Loucy (cell line): Measurements from ENCODE around the gene PDPN.

ENCODE experiments used
- H2AFZ ChIP-seq: fragments of 200-600 bp; sonication (generic); 2 replicates; pipeline ENCODE4 v1.6.0; 2016; ENCODE audit warnings: antibody characterized with exemption, mild to moderate bottlenecking, low read length, moderate library complexity
- H3F3A ChIP-seq: fragments of 200-600 bp; 2 replicates; pipeline ENCODE4 v1.6.0; 2016; ENCODE audit warnings: antibody characterized with exemption, low read depth, mild to moderate bottlenecking
- H3K27me3 ChIP-seq: fragments of 200-600 bp; sonication (generic); 2 replicates; pipeline ENCODE4 v1.6.1; 2014; ENCODE audit warnings: low read length, mild to moderate bottlenecking; ENCODE audit not compliant: insufficient read depth, poor library complexity, severe bottlenecking
- H3K36me3 ChIP-seq: fragments of 200-600 bp; sonication (generic); 2 replicates; pipeline ENCODE4 v1.6.1; 2016; ENCODE audit warnings: low read length; ENCODE audit not compliant: insufficient read depth
- H3K4me1 ChIP-seq: fragments of 200-600 bp; sonication (generic); 2 replicates; pipeline ENCODE4 v1.5.1; 2014; ENCODE audit warnings: low read length, mild to moderate bottlenecking; ENCODE audit not compliant: insufficient read depth, poor library complexity, severe bottlenecking
- H3K4me2 ChIP-seq: fragments of 200-600 bp; sonication (generic); 2 replicates; pipeline ENCODE4 v1.6.0; 2014; ENCODE audit warnings: antibody characterized with exemption, low read length, low read depth, mild to moderate bottlenecking; ENCODE audit not compliant: poor library complexity, severe bottlenecking
- H3K4me3 ChIP-seq: fragments of 200-600 bp; sonication (generic); 2 replicates; pipeline ENCODE4 v1.5.1; 2014; ENCODE audit warnings: low read length, mild to moderate bottlenecking, mixed read lengths; ENCODE audit not compliant: poor library complexity, severe bottlenecking
- H3K79me2 ChIP-seq: fragments of 200-600 bp; sonication (generic); 2 replicates; pipeline ENCODE4 v1.6.1; 2014; ENCODE audit warnings: low read length; ENCODE audit not compliant: insufficient read depth
- H3K9ac ChIP-seq: fragments of 200-600 bp; sonication (generic); 2 replicates; pipeline ENCODE4 v1.6.0; 2014; ENCODE audit warnings: mild to moderate bottlenecking, low read depth, low read length, moderate library complexity; ENCODE audit not compliant: poor library complexity, severe bottlenecking
- H3K9me2 ChIP-seq: fragments of 200-600 bp; sonication (generic); replicated peaks from 2 replicates; pipeline ENCODE4 v1.6.1; 2016; ENCODE audit warnings: low read depth, low read length, mixed read lengths
- H3K9me3 ChIP-seq: fragments of 200-600 bp; sonication (generic); 2 replicates; pipeline ENCODE4 v1.6.1; 2014; ENCODE audit warnings: mild to moderate bottlenecking, antibody characterized with exemption, low read length, low read depth; ENCODE audit not compliant: insufficient read depth
- H4K20me1 ChIP-seq: fragments of 200-600 bp; sonication (generic); 2 replicates; pipeline ENCODE4 v1.6.0; 2014; ENCODE audit warnings: antibody characterized with exemption, low read length, mild to moderate bottlenecking; ENCODE audit not compliant: insufficient read depth, poor library complexity, severe bottlenecking
- CTCF ChIP-seq: fragments of 200-600 bp; sonication (generic); conservative IDR thresholded peaks from 2 replicates; pipeline ENCODE4 v1.5.1; 2014; ENCODE audit warnings: mild to moderate bottlenecking, antibody characterized with exemption, low read length
- EZH2phosphoT487 ChIP-seq: fragments of 200-600 bp; IDR thresholded peaks from 2 replicates; pipeline ENCODE4 v1.6.1; 2018; ENCODE audit warnings: antibody characterized with exemption, mild to moderate bottlenecking, moderate library complexity, borderline replicate concordance

PDPN gene

GRCh38 chr1:13652238-13652637 lies 68.6 kb downstream of the PDPN start:
- no peak overlapping the region for H3K9ac ChIP-seq
- H3K4me2 ChIP-seq = no peak overlapping the region
- no peaks in the 10 kb centered on the region for H3K9me2 ChIP-seq
- no peaks in the 10 kb centered on the region for H3F3A ChIP-seq
- no peaks in the 10 kb centered on the region for H3K36me3 ChIP-seq
- no peaks in the 10 kb centered on the region for H4K20me1 ChIP-seq
- H3K79me2 ChIP-seq = no peaks in the 10 kb centered on the region
- H3K27me3 ChIP-seq = no peaks in the 10 kb centered on the region
- H3K4me1 ChIP-seq = no peaks in the 10 kb centered on the region
- TF ChIP-seq CTCF (no peak), EZH2phosphoT487 (no peak)
- H3K9me3 ChIP-seq = no peaks in the 10 kb centered on the region
- no peak overlapping the region for H2AFZ ChIP-seq
- H3K4me3 ChIP-seq = no peak overlapping the region

GRCh38 chr1:13661539-13661938 lies 77.9 kb downstream of the PDPN start:
- no peaks in the 10 kb centered on the region; the same call in 1 of the 2 replicates for H3K9me3 ChIP-seq
- H3K4me2 ChIP-seq = no peak overlapping the region
- no peak overlapping the region for H2AFZ ChIP-seq

GRCh38 chr1:13662493-13662892 lies 78.9 kb downstream of the PDPN start:
- no peaks in the 10 kb centered on the region; the same call in 1 of the 2 replicates for H3K9me3 ChIP-seq
- H3F3A ChIP-seq = no peaks in the 10 kb centered on the region
- H3K4me2 ChIP-seq = no peak overlapping the region
- no peaks in the 10 kb centered on the region for H3K27me3 ChIP-seq
- no peak overlapping the region for H3K4me3 ChIP-seq
- no peaks in the 10 kb centered on the region for H3K79me2 ChIP-seq
- no peaks in the 10 kb centered on the region for H3K36me3 ChIP-seq
- H3K9ac ChIP-seq = no peak overlapping the region
- no peaks in the 10 kb centered on the region for H3K4me1 ChIP-seq
- H3K9me2 ChIP-seq = no peaks in the 10 kb centered on the region
- H4K20me1 ChIP-seq = no peaks in the 10 kb centered on the region
- no peak overlapping the region for H2AFZ ChIP-seq
- TF ChIP-seq EZH2phosphoT487 = no peak

More at GRCh38 chr1:13661539-13661938, 77.9 kb downstream of the PDPN start:
- no peaks in the 10 kb centered on the region for H3K4me1 ChIP-seq
- no peaks in the 10 kb centered on the region for H3K27me3 ChIP-seq
- no peak for TF ChIP-seq CTCF
- TF ChIP-seq EZH2phosphoT487 = no peak
- H3K79me2 ChIP-seq = no peaks in the 10 kb centered on the region
- H3K9ac ChIP-seq = no peak overlapping the region
- H3K4me3 ChIP-seq = no peak overlapping the region
- no peaks in the 10 kb centered on the region for H3F3A ChIP-seq
- H3K36me3 ChIP-seq = no peaks in the 10 kb centered on the region
- no peaks in the 10 kb centered on the region for H4K20me1 ChIP-seq
- no peaks in the 10 kb centered on the region for H3K9me2 ChIP-seq

- Histone ChIP-seq H3K4me3 (no peak overlapping the region), H3K4me2 (no peak overlapping the region), H4K20me1 (no peaks in the 10 kb centered on the region), H3K9me2 (no peaks in the 10 kb centered on the region), H3K36me3 (no peaks in the 10 kb centered on the region), H3F3A (no peaks in the 10 kb centered on the region), H3K27me3 (no peaks in the 10 kb centered on the region), H3K9ac (no peak overlapping the region), H3K79me2 (no peaks in the 10 kb centered on the region), H3K9me3 (no peaks in the 10 kb centered on the region; the same call in 1 of the 2 replicates), H3K4me1 (no peaks in the 10 kb centered on the region), H2AFZ (0 out of 2 replicates have a peak overlapping the region, but pooled peaks have one; percentile 1)
- TF ChIP-seq CTCF (peak; percentile 34; the same call in 1 of the 2 replicates), EZH2phosphoT487 (no peak)
Measured at GRCh38 chr1:13663969-13664368, 80.3 kb downstream of the PDPN start.
